GM12878 (cell line): Measurements from ENCODE around the gene MACF1. TPM values are rescaled to one million over a fixed set of nuclear protein-coding genes. Genes with fewer than 3 reads are reported as not detected.

Experiments used
- ATAC-seq: fragments of 200-7000 bp; cut with Tn5 transposase; 3 replicates; pipeline ENCODE4 v1.9.1; 2020; ENCODE audit warnings: mild to moderate bottlenecking, moderate library complexity
- BruUV-seq: library from RNA; stranded (reverse); fragments of 400-500 nt; replicated peaks from 2 replicates; lab custom pipeline; 2021; lab: Mats Ljungman, UMichigan
- CTCF ChIA-PET: fragments of 300-600 bp; sonication (Branson Sonifier 250); formaldehyde crosslinking; extraction: SDS; loops from one replicate; lab custom pipeline; 2021; ENCODE audit warnings: inconsistent platforms; lab: Yijun Ruan, JAX
- POLR2A ChIA-PET: fragments of 350-600 bp; formaldehyde crosslinking; extraction: SDS; loops from one replicate; lab custom pipeline; 2021; ENCODE audit warnings: inconsistent platforms; lab: Charles Lee
- RAD21 ChIA-PET: fragments of 300-600 bp; sonication (Branson Sonifier 250); formaldehyde crosslinking; loops from one replicate; lab custom pipeline; 2023; ENCODE audit warnings: antibody characterized with exemption; ENCODE audit not compliant: unreplicated experiment; lab: Charles Lee
- SMC1A ChIA-PET: fragments of 300-600 bp; sonication (Branson Sonifier 250); formaldehyde crosslinking; loops from one replicate; lab custom pipeline; 2023; ENCODE audit not compliant: unreplicated experiment, uncharacterized antibody; lab: Charles Lee
- DNase-seq: peaks from one replicate; pipeline ENCODE4 v3.0.0-alpha.2; 2011; ENCODE audit warnings: low read depth, low spot score
- FAIRE-seq: peaks from 3 replicates; lab custom pipeline; 2011; peaks lifted over from hg19 to GRCh38; lab: Jason Lieb, UNC
- H2AFZ ChIP-seq: 2 replicates; pipeline ENCODE4 v1.6.0; 2011; ENCODE audit warnings: low read depth, low read length, control low read depth; ENCODE audit not compliant: control insufficient read depth
- H3K27ac ChIP-seq: 2 replicates; pipeline ENCODE4 v1.5.1; 2011; ENCODE audit warnings: control low read depth; ENCODE audit not compliant: control insufficient read depth, insufficient read depth
- H3K27me3 ChIP-seq, 2 experiments: replicated peaks in 1 of 2; 2 replicates each; pipeline versions ENCODE4 v1.6.0 to v1.6.1; 2011; ENCODE audit warnings: low read length in 1 of 2; ENCODE audit not compliant: control insufficient read depth in 2 of 2, insufficient read depth in 2 of 2
- H3K36me3 ChIP-seq, 2 experiments: 2 replicates each; pipeline ENCODE4 v1.5.1; 2011; ENCODE audit warnings: low read length in 1 of 2; ENCODE audit not compliant: control insufficient read depth in 2 of 2, insufficient read depth in 2 of 2
- H3K4me1 ChIP-seq: 2 replicates; pipeline ENCODE4 v1.6.1; 2011; ENCODE audit warnings: mild to moderate bottlenecking, low read length, moderate library complexity, mixed read lengths; ENCODE audit not compliant: control insufficient read depth, insufficient read depth
- H3K4me2 ChIP-seq: 2 replicates; pipeline ENCODE4 v1.6.0; 2011; ENCODE audit warnings: control low read depth; ENCODE audit not compliant: control insufficient read depth, insufficient read depth
- H3K4me3 ChIP-seq: fragments of 200-600 bp; sonication (generic); 2 replicates; pipeline ENCODE4 v1.5.1; 2016
- H3K79me2 ChIP-seq: 2 replicates; pipeline ENCODE4 v1.6.0; 2011; ENCODE audit warnings: low read length; ENCODE audit not compliant: control insufficient read depth, insufficient read depth
- H3K9ac ChIP-seq: 2 replicates; pipeline ENCODE4 v1.8.0; 2011; ENCODE audit warnings: low read length, control low read depth, mixed read lengths; ENCODE audit not compliant: control insufficient read depth, insufficient read depth
- H3K9me3 ChIP-seq: replicated peaks from 3 replicates; pipeline ENCODE4 v1.5.1; 2011; ENCODE audit warnings: mild to moderate bottlenecking, low read length; ENCODE audit not compliant: control insufficient read depth, insufficient read depth
- H4K20me1 ChIP-seq: 2 replicates; pipeline ENCODE4 v1.6.0; 2011; ENCODE audit not compliant: control insufficient read depth, insufficient read depth
- ATF7 ChIP-seq: fragments of 450-650 bp; IDR thresholded peaks from 2 replicates; pipeline ENCODE4 v1.6.1; 2016; ENCODE audit warnings: low read depth, mild to moderate bottlenecking
- BMI1 ChIP-seq: fragments of 450-650 bp; IDR thresholded peaks from 2 replicates; pipeline ENCODE4 v1.6.1; 2016; ENCODE audit warnings: mild to moderate bottlenecking, moderate library complexity, borderline replicate concordance
- EED ChIP-seq: sonication (generic); IDR thresholded peaks from 2 replicates; pipeline ENCODE4 v1.6.1; 2016; ENCODE audit warnings: antibody characterized with exemption, low read depth
- FOXK2 ChIP-seq: fragments of 450-650 bp; IDR thresholded peaks from 2 replicates; pipeline ENCODE4 v1.6.1; 2017; ENCODE audit warnings: mild to moderate bottlenecking, moderate library complexity
- HDAC6 ChIP-seq: fragments of 200-600 bp; sonication (generic); IDR thresholded peaks from one replicate; pipeline ENCODE4 v1.8.0; 2017; ENCODE audit warnings: antibody characterized with exemption; ENCODE audit not compliant: unreplicated experiment
- KLF5 ChIP-seq: fragments of 450-650 bp; IDR thresholded peaks from 2 replicates; pipeline ENCODE4 v1.6.1; 2014; ENCODE audit warnings: mild to moderate bottlenecking; ENCODE audit not compliant: partially characterized antibody
- NKRF ChIP-seq: fragments of 450-650 bp; conservative IDR thresholded peaks from 2 replicates; pipeline ENCODE4 v1.6.1; 2017; ENCODE audit warnings: mild to moderate bottlenecking, moderate library complexity
- SREBF1 ChIP-seq: IDR thresholded peaks from 2 replicates; pipeline ENCODE4 v1.6.1; 2012; ENCODE audit warnings: mild to moderate bottlenecking, low read length
- SRF ChIP-seq, 2 experiments: IDR thresholded peaks; 2 replicates each; pipeline ENCODE4 v1.6.1; 2011; ENCODE audit warnings: low read depth in 2 of 2, low read length in 2 of 2, mild to moderate bottlenecking in 1 of 2, moderate library complexity in 1 of 2
- STAT1 ChIP-seq: fragments of 450-650 bp; conservative IDR thresholded peaks from 2 replicates; pipeline ENCODE4 v1.6.1; 2014; ENCODE audit warnings: antibody characterized with exemption, mild to moderate bottlenecking
- ZNF384 ChIP-seq: IDR thresholded peaks from 2 replicates; pipeline ENCODE4 v1.6.1; 2012; ENCODE audit warnings: low read depth, mild to moderate bottlenecking, low read length, improper control_type of control experiment, borderline replicate concordance
- WGBS: methylation state at CpG from one replicate; pipeline ENCODE4 v1.1.6; 2016; ENCODE audit warnings: low lambda C conversion rate; ENCODE audit not compliant: insufficient replicate concordance, insufficient coverage; ENCODE audit errors: missing lambda C conversion rate; 5-methylcytosine and 5-hydroxymethylcytosine counted together
- in situ Hi-C: fragments of 300-500 bp; cut with MboI; formaldehyde crosslinking; loops from 9 replicates; pipeline ENCODE4 v1.14.3; 2018; ENCODE audit warnings: mixed read lengths
- intact Hi-C: fragments of 100-400 bp; cut with micrococcal nuclease; formaldehyde crosslinking; loops from one replicate; pipeline ENCODE4 v1.14.2; 2022; ENCODE audit not compliant: unreplicated experiment
- polyA plus RNA-seq, 11 experiments: library from polyadenylated mRNA; depleted of rRNA in 4 of 11; unstranded in 6 of 11; stranded (reverse) in 5 of 11; fragments of >200 nt; fragmentation: Nextera tagmentation in 4 of 11; fragmentation: Illumina TruSeq in 1 of 11; extraction: Ambion mirVana in 4 of 11; extraction: Trizol in 1 of 11; gene quantifications; 1 replicate in 1 of 11; 2 replicates in 10 of 11; pipeline versions ENCODE4 v1.2.1 to v1.2.3, GENCODE V29; 2011 to 2016; ENCODE audit warnings: inconsistent platforms in 2 of 11, missing spikeins in 2 of 11, low read depth in 1 of 11
- total RNA-seq, 4 experiments: library from RNA; depleted of rRNA in 3 of 4; stranded (reverse); fragments of >200 nt in 3 of 4; fragmentation: Illumina TruSeq in 1 of 4; extraction: Trizol in 1 of 4; gene quantifications; 2 replicates each; pipeline versions ENCODE4 v1.2.1 to v1.2.3, GENCODE V29; 2013 to 2021
- TF ChIP-seq, protein P1 (sequence below): IDR thresholded peaks from 2 replicates; pipeline ENCODE4 v1.6.1; 2011; ENCODE audit warnings: low read depth, low read length, improper control_type of control experiment, borderline replicate concordance
- TF ChIP-seq, protein P2 (sequence below): fragments of 150-350 bp; IDR thresholded peaks from 2 replicates; pipeline ENCODE4 v1.6.1; 2016; ENCODE audit warnings: low read depth, low read length
- TF ChIP-seq, protein P3 (sequence below): fragments of 450-650 bp; IDR thresholded peaks from 2 replicates; pipeline ENCODE4 v1.6.1; 2018; ENCODE audit warnings: borderline replicate concordance, mild to moderate bottlenecking; ENCODE audit not compliant: partially characterized antibody

The MACF1 gene
- total and polyA plus RNA-seq, 10 of the 15 experiments (the other 5 are each of a cell fraction or from before 2014, with no cell fraction given) = 15.5 to 201 (median 76.9) TPM

- RAD21 ChIA-PET = interaction anchor here (0.6 to 2.4 kb wide), 3 partner anchors 10 to 75 kb away, joined by 4 to 12 read pairs (median 5); no protein-coding TSS in a partner anchor
- FAIRE-seq (no peak), ATAC-seq (no peak)
- Histone ChIP-seq H3K27me3 (no peaks in the 10 kb centered on the region), H3K79me2 (peaks cover 23% of the 10 kb centered on the region)
- no peak for TF ChIP-seq FOXK2
- TF ChIP-seq SRF (IDR thresholded peaks at IDR 0.05; ENCODE audit: low read depth in 2 of 2, low read length in 2 of 2) = no peak
- no peak for TF ChIP-seq SREBF1
- TF ChIP-seq KLF5 = no peak
- no peak for TF ChIP-seq EED
- TF ChIP-seq, protein P1, sequence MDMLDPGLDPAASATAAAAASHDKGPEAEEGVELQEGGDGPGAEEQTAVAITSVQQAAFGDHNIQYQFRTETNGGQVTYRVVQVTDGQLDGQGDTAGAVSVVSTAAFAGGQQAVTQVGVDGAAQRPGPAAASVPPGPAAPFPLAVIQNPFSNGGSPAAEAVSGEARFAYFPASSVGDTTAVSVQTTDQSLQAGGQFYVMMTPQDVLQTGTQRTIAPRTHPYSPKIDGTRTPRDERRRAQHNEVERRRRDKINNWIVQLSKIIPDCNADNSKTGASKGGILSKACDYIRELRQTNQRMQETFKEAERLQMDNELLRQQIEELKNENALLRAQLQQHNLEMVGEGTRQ = no peak
- TF ChIP-seq STAT1 = no peak
- TF ChIP-seq NKRF = no peak
- no peak for TF ChIP-seq ATF7
- TF ChIP-seq, protein P2, sequence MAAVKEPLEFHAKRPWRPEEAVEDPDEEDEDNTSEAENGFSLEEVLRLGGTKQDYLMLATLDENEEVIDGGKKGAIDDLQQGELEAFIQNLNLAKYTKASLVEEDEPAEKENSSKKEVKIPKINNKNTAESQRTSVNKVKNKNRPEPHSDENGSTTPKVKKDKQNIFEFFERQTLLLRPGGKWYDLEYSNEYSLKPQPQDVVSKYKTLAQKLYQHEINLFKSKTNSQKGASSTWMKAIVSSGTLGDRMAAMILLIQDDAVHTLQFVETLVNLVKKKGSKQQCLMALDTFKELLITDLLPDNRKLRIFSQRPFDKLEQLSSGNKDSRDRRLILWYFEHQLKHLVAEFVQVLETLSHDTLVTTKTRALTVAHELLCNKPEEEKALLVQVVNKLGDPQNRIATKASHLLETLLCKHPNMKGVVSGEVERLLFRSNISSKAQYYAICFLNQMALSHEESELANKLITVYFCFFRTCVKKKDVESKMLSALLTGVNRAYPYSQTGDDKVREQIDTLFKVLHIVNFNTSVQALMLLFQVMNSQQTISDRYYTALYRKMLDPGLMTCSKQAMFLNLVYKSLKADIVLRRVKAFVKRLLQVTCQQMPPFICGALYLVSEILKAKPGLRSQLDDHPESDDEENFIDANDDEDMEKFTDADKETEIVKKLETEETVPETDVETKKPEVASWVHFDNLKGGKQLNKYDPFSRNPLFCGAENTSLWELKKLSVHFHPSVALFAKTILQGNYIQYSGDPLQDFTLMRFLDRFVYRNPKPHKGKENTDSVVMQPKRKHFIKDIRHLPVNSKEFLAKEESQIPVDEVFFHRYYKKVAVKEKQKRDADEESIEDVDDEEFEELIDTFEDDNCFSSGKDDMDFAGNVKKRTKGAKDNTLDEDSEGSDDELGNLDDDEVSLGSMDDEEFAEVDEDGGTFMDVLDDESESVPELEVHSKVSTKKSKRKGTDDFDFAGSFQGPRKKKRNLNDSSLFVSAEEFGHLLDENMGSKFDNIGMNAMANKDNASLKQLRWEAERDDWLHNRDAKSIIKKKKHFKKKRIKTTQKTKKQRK = no peak
- TF ChIP-seq, protein P3, sequence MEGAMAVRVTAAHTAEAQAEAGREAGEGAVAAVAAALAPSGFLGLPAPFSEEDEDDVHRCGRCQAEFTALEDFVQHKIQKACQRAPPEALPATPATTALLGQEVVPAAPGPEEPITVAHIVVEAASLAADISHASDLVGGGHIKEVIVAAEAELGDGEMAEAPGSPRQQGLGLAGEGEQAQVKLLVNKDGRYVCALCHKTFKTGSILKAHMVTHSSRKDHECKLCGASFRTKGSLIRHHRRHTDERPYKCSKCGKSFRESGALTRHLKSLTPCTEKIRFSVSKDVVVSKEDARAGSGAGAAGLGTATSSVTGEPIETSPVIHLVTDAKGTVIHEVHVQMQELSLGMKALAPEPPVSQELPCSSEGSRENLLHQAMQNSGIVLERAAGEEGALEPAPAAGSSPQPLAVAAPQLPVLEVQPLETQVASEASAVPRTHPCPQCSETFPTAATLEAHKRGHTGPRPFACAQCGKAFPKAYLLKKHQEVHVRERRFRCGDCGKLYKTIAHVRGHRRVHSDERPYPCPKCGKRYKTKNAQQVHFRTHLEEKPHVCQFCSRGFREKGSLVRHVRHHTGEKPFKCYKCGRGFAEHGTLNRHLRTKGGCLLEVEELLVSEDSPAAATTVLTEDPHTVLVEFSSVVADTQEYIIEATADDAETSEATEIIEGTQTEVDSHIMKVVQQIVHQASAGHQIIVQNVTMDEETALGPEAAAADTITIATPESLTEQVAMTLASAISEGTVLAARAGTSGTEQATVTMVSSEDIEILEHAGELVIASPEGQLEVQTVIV = no peak
- no peak for TF ChIP-seq HDAC6
- no peak for TF ChIP-seq BMI1
- TF ChIP-seq ZNF384 = no peak
- TF ChIP-seq, all 136 proteins: peak for 0
- no peak overlapping the region for H3K4me3 ChIP-seq
- H3K36me3 ChIP-seq = no peaks in the 10 kb centered on the region
- no peak for DNase-seq
- ChIA-PET CTCF (interaction anchor here (1.4 to 14.8 kb wide), 4 partner anchors 11 to 83 kb away, joined by 4 to 918 read pairs (median 257); no protein-coding TSS in a partner anchor), POLR2A (interaction anchor here (1.0 to 1.1 kb wide), 2 partner anchors 24 to 55 kb away, joined by 3 to 4 read pairs; no protein-coding TSS in a partner anchor), SMC1A (interaction anchor here (0.9 to 3.7 kb wide), 9 partner anchors 9 to 92 kb away, joined by 3 to 23 read pairs (median 4); no protein-coding TSS in a partner anchor)
- intact Hi-C loops (no loop called here), in situ Hi-C loops (no loop called here)
- no peak overlapping the region for H3K4me2 ChIP-seq
- H4K20me1 ChIP-seq = no peaks in the 10 kb centered on the region
- BruUV-seq = no TSS peak
- peaks cover 15% of the 10 kb centered on the region for H3K4me1 ChIP-seq
- no peak overlapping the region for H2AFZ ChIP-seq
- H3K9ac ChIP-seq = no peak overlapping the region
- 29% methylated on average over 2 of the region's 2 CpGs for WGBS
- no peaks in the 10 kb centered on the region for H3K9me3 ChIP-seq
- no peak overlapping the region for H3K27ac ChIP-seq
These were observed 21.7 kb upstream of the MACF1 start for GRCh38 chr1:39182804-39183203.
